Epithelial cell of esophagus (primary cell): ENCODE measurements around the gene CLDN19.

Source experiments
- DNase-seq: peaks from one replicate; pipeline ENCODE4 v3.0.0; 2010; ENCODE audit warnings: low read depth
- H3K4me3 ChIP-seq: 2 replicates; pipeline ENCODE4 v1.5.1; 2011; ENCODE audit warnings: mild to moderate bottlenecking, low read length, control low read depth
- TF ChIP-seq, protein P1 (sequence below): IDR thresholded peaks from 2 replicates; pipeline ENCODE4 v1.5.1; 2011; ENCODE audit warnings: low read depth, mild to moderate bottlenecking, low read length, control low read depth, inconsistent platforms; ENCODE audit not compliant: insufficient read depth; ENCODE audit errors: missing control alignments

Gene CLDN19

GRCh38 chr1:42768172-42768571, 28.1 kb upstream of the CLDN19 start:
- H3K4me3 ChIP-seq = peak overlapping the region; percentile 88
- no peak for DNase-seq
- TF ChIP-seq, protein P1, sequence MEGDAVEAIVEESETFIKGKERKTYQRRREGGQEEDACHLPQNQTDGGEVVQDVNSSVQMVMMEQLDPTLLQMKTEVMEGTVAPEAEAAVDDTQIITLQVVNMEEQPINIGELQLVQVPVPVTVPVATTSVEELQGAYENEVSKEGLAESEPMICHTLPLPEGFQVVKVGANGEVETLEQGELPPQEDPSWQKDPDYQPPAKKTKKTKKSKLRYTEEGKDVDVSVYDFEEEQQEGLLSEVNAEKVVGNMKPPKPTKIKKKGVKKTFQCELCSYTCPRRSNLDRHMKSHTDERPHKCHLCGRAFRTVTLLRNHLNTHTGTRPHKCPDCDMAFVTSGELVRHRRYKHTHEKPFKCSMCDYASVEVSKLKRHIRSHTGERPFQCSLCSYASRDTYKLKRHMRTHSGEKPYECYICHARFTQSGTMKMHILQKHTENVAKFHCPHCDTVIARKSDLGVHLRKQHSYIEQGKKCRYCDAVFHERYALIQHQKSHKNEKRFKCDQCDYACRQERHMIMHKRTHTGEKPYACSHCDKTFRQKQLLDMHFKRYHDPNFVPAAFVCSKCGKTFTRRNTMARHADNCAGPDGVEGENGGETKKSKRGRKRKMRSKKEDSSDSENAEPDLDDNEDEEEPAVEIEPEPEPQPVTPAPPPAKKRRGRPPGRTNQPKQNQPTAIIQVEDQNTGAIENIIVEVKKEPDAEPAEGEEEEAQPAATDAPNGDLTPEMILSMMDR = no peak

DNA sequence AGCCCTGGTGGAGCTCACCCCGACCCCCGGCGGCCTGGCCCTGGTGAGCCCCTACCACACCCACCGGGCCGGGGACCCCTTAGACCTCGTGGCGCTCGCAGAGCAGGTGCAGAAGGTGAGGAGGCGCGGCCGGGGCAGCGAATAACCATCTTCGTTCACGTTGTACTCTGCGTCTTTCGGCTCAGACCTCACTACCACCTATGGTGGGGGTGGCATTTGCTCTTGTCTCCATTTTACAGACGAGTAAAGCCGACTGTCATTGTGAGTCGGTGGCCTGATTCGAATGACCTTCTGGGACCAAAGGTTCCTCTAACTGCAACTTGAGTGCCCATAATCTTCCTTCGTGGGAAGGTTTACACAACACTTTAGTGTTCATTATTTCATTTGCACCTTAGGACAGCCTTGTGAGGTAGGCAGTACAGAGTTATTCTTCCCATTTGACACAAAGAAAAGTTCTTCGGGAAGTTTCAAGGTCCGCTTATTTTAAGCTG, 27.5 kb upstream of the CLDN19 start:
- peak; percentile 31 for DNase-seq
- TF ChIP-seq, protein P1 = no peak
- peak overlapping the region; percentile 88 for H3K4me3 ChIP-seq

DNA sequence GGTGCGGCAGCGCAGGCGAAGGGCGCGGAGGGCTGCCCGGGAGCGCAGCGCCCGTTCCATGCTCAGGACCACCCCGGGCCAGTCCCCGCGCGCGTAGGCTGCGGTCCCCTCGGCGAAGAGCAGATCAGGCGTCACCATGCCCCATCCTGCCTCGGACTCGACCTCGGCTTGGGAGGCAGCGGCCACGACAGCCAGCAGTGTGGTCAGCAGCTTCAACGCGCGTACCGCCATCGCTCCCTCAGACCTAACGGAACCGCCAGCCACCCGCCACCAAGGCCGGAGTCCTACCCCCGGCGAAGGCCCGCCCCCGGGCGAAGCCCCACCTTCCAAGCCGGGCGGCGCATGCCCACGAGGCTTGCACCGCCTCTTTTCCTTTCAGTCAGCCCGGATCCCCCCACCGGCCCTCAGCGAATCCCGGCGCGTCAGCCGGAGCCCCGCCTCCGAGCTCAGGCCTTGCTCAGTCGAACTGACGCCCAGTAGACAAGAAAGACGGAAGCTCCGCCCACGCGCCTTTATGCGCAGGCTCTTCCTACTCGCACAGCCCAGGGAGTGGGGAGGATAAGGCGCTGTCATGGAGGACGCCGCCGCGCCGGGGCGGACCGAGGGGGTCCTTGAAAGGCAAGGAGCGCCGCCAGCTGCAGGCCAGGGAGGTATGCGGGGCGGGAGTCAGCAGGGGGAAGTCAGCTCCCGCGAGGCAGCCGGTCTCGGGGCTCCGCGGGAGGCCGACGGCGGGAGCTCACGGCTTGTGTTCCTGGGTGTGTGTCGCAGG, 26.9 kb upstream of the CLDN19 start, which contains the start of the genes C1orf50 and P3H1:
TSS of gene C1orf50 (plus strand) at position 509 of the 769 bp plus-strand sequence. CDS start at position 572, 63 bp downstream.
TSS of gene P3H1 (minus strand) at position 288 of the 769 bp plus-strand sequence. CDS start at position 231, 57 bp downstream.
- peak; percentile 100 for DNase-seq
- peak within 1 kb of the TSS; percentile 88 for H3K4me3 ChIP-seq
- TF ChIP-seq, protein P1 = no peak

GRCh38 chr1:42765832-42766740, 26.1 kb upstream of the CLDN19 start:
- peak overlapping the region; percentile 88 for H3K4me3 ChIP-seq
- TF ChIP-seq, protein P1 = peak; percentile 59
- peak; percentile 64 for DNase-seq

- TF ChIP-seq, protein P1 = no peak
- peak overlapping the region; percentile 88 for H3K4me3 ChIP-seq
- DNase-seq = no peak
Observed at GRCh38 chr1:42765269-42765668, 25.2 kb upstream of the CLDN19 start.

GRCh38 chr1:42762269-42762668, 22.2 kb upstream of the CLDN19 start:
- no peak for DNase-seq
- H3K4me3 ChIP-seq = no peak overlapping the region
- TF ChIP-seq, protein P1 = no peak
